ENCODE results near the gene PCNX2.

The PCNX2 gene

DNA sequence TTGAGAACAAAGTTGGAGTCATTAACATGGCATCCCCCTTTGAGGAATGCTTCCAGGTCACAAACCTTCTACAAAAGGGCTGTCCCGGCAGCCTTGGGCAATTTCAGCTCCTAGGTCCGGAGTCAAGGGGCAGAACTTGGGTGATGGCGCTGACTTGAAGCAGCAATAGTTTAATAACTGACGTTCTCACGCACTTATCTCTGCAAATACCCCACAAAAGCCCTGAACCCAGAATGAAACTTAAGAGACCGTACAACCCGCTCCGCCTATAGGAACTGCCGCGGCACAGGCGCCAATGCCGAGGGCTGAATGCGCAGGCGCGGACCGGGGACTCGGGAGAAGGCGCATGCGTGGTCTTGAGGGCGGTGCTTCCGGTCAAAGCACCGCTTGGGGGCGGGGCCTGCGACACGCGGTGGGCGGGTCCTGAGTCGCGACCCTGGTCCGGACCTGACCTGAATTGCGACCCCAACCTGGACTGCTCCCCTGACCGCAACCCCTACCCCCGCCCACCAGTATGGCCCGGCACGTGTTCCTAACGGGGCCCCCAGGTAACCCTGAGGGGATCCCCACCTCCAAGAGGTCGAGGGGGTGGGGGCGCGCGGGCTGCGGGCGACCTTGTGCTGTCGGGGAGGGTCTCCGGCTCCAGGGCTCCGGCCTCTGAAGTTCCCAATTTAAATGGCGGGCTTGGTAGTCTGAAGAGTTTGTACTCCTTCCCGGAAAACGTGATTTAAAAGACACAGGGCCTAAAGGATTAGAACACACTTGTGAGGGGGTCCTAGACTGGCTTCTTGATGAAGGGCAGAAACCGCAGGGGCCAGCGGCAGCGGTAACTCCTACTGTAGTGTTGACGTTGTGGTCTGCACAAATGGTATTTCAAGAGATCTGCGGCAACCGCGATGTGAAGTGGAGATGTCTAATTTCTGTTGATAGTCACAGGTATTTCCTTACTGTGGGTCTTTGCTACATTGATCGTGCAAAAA lies 345.0 kb downstream of the PCNX2 start, which contains the start of gene NTPCR:
TSS of gene NTPCR (plus strand) at position 415 of the 980 bp plus-strand sequence. CDS start at position 515, 100 bp downstream.
- DNase-seq: peak; percentile 96

DNA sequence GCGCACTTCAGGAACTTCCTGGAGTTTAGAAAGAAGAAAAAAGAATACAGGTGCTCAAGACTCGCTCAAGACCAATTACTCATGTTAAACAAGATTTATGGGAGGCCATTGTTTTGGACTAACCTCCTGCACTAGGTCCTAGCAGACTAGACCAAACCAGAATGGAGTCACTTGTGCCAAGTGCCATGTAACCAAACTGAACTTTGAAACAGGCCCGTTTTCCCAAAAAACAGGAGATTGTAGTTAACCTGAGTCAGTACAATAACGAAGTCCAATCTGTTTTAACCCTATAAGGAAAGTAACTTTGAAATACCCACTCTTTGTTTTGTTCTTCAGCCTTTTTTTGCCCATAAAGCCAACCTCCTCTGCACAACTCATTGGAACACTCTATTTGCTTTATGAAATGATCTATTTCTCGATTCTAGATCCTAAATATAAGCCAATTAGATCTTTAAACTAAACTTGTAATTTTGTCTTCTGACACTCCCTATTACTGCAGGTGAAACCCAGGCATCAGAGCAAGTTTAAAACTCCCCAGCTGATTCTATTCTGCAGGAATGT lies 345.8 kb downstream of the PCNX2 start:
- peak; percentile 15 for DNase-seq

DNA sequence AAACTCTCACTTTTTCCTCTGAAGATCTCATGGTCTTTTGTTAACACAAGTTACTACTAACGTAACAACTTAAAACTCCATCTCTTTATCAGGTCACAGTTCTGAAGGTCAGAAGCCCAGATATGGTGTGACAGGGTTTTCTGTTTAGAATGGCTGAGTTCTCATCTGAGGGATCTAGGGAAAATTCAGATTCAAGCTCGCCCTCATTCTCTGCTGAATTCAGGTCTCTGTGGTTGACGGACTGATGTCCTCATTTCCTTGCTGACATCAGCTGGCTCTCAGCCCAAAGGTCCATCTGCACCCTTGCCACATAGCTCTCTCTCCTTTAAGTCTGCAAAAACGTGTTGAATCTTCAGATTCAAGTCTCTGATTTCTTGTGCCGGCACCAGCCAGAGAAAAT lies 351.2 kb downstream of the PCNX2 start:
- DNase-seq: no peak

DNA sequence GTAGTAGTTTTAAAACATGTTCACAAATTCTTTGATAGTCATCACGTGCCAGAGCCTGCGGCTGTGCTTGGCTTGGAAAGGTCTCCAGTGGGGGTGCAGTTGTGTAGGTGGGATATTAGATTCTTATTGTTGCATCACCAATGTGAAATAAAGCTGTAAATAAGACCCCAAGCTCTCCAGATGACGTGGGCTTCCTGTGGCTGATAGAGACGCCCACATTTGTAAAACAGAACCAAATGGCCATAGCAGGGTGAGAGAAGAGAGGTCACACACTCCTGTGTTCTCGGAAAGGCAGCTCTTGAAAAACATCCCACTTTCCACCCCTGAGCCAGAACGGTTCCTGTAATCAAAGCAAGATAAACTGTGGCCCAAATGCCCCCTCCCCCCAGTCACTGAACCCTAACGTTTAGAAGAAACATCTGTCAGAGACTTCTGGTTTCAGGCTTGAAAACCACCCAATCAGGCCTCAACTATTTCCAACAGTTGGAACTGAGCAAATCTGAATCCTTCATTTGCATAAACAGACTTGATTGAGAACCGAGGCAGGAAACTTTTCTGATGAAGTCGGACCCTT lies 351.8 kb downstream of the PCNX2 start:
- no peak for DNase-seq

DNA sequence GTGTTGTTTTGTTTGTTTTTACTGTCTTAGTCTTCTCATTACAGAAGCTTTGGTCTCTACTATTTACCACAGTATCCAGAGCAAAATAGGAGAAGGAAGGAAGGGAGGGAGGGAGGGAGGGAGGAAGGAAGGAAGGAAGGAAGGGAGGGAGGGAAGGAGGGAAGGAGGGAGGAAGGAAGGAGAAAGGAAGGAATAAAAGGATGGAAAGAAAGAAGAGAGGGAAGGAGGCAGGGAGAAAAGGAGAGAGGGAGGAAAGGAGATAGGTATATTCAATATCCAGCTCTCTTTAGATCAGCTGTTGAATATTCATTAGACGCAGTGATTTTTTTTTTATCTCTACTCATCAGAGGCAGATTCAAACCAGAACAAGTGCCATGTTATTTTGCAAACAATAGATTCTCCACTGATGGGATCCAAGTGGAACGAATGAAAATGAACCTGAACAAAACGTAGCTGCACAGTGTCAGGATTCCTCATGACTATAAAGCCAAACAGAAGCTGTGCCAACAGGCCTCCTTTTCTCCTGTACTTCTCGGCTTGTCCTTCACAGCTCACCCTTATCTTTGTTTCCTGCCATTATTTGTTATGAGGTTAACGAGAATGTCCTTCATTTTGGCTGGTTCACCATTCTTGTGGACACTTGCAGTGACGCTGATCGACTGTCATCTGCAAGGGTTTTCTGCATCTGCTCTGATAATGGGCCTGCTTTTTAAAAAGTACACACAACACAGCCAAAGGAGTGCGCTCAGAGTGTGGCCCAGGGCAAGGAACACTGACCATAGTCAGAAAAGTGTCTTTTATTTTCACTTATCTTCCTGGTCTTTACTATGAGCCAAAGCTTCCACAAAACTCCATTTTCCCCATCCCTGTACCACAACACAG lies 352.9 kb downstream of the PCNX2 start:
- DNase-seq: no peak

DNA sequence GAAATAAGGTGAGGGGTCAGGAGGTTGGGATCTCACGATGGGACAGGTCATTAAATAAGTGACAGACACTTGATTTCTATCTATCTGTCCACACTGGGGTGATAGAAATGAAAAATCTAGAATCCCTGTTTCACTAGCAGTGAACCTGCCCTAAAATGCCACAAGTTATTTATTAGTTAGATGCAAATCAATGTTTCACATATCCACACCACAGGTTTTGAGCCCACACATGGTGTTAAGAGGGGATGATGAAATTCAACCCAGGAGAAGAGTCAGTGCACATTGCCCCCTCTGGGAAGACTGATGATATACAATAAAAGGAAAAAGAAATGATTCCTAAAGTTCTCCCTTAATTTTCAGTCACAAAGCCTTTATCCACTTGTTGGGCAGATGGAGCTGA lies 355.3 kb downstream of the PCNX2 start:
- DNase-seq: no peak

DNA sequence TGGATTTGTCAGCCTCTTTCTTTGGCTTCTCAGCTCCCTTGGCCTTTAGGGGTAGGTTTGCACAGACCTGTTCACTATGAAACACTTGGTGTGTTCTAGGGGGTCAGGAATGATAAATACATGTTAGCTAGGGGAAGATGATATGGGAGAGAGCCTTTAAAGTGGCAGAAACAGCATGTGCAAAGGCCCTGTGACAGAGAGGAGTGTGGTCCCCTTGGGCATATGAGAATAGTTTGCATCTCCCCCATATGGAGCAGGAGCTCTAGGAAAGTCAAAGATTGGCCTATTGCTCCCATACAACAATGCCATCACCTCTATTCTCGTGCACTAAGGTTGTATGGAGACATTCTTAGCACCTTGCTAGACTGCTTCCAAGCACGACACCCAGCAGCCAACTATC lies 355.8 kb downstream of the PCNX2 start:
- DNase-seq: no peak

DNA sequence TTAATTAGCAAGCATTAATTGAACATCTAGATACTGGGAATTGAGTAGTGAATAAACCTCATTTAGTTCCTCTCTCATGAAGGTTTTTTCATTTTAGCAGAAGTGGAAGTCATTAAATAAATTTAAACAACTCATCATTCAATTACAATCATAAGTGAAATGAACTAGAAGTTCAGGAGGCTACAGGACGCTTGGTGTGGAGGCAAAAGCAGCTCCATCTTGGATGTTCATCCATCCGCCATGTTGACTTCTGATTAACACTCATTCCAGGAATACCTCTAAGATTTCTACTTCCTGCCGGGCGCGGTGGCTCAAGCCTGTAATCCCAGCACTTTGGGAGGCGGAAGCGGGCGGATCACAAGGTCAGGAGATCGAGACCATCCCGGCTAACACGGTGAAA lies 356.6 kb downstream of the PCNX2 start:
- DNase-seq: no peak

DNA sequence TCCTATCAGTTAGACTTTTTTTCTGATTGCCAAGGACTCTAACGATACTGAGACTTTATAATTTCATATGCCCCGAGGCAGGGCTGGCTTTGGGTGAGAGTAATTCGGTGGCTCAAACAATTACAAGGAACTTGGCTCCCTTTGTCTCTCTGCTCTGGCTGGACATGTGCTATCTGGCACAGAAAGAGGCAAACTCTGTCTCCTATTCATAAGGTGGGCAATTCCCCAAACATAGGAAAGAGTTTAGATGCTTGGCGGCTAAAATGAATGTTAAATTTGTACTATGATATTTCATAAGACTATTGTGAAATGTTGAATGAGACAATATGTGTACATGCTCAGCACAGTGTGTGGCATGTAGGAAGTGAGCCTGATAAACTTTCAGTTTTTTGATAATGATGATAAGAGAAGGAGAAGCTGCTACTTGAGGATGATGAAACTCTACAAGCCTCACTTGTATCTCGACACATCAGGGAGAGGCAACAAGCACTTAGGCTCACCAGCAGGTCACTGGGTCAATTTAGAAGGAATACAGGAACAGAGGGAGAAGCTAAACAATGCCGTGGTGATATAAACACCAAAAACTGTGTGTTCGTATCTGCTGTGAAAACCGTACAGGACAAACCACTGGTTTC lies 357.7 kb downstream of the PCNX2 start:
- peak; percentile 27 for DNase-seq

DNA sequence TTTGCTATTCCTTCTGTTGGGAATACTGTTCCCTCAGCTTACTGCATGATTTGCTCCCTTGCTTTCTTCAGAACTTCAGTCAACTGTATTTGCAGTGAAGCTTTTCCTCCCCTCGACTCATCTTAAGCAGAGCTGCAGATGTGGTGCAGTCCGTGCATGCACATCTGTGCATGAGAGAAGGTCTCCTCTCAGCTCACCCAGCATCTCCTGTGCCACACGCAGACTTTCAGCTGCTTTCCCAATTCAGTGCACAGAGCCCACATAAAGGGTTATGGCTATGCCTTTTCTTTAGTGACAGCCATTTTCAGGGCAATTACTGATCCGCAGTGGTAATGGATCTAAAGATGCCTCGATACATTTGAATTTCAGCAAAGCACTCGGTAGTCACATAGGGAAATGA lies 358.6 kb downstream of the PCNX2 start:
- no peak for DNase-seq

All from NCI-H69 (cell line).